Heart right ventricle (tissue), 16 donors: ENCODE measurements around the gene PAIP2. TPM values are rescaled to one million over a fixed set of nuclear protein-coding genes. Genes with fewer than 3 reads are reported as not detected.
A peak's percentile ranks its signal among the peaks of the same experiment; 100 is the strongest.

ENCODE experiments used
- ATAC-seq, 8 donors: fragments of 200-7000 bp; cut with Tn5 transposase; one replicate each; pipeline ENCODE4 v1.9.1; 2020; ENCODE audit warnings: mild to moderate bottlenecking in 8 of 8, moderate library complexity in 8 of 8, moderate number of reproducible peaks in 1 of 8
- DNase-seq, 2 donors: peaks; one replicate each; pipeline ENCODE4 v3.0.0-alpha.2; 2020
- H3K27ac ChIP-seq, 10 donors: fragments of 200-600 bp; sonication (generic) in 2 of 10; one replicate each; pipeline versions ENCODE4 v1.5.0 to v1.8.0; 2020 to 2022; ENCODE audit warnings: mild to moderate bottlenecking in 3 of 10
- H3K27me3 ChIP-seq, 7 donors: fragments of 200-600 bp; one replicate each; pipeline ENCODE4 v1.8.0; 2021 to 2022; ENCODE audit warnings: mild to moderate bottlenecking in 2 of 7
- H3K36me3 ChIP-seq, 9 donors: fragments of 200-600 bp; sonication (generic) in 1 of 9; one replicate each; pipeline versions ENCODE4 v1.5.0 to v1.8.0; 2020 to 2022; ENCODE audit warnings: mild to moderate bottlenecking in 2 of 9
- H3K4me1 ChIP-seq, 9 donors: fragments of 200-600 bp; sonication (generic) in 1 of 9; one replicate each; pipeline versions ENCODE4 v1.5.0 to v1.8.0; 2020 to 2022; ENCODE audit warnings: mild to moderate bottlenecking in 4 of 9
- H3K4me3 ChIP-seq, 10 donors: fragments of 200-600 bp; sonication (generic) in 2 of 10; one replicate each; pipeline versions ENCODE4 v1.5.0 to v1.8.0; 2020 to 2022; ENCODE audit warnings: mild to moderate bottlenecking in 7 of 10, moderate library complexity in 2 of 10
- H3K9me3 ChIP-seq, 11 donors: fragments of 200-600 bp in 10 of 11; sonication (generic) in 2 of 11; one replicate each; pipeline versions ENCODE4 v1.5.0 to v1.8.0; 2013 to 2022; ENCODE audit warnings: mild to moderate bottlenecking in 2 of 11, control low read depth in 1 of 11, moderate library complexity in 1 of 11
- CTCF ChIP-seq, 9 donors: fragments of 200-600 bp; sonication (generic) in 2 of 9; IDR thresholded peaks; one replicate each; pipeline versions ENCODE4 v1.5.0 to v1.8.0; 2021 to 2022; ENCODE audit warnings: antibody characterized with exemption in 9 of 9, mild to moderate bottlenecking in 5 of 9, moderate library complexity in 1 of 9
- whole genome bisulfite sequencing, 2 donors: extraction: QIAGEN DNeasy Blood & Tissue Kit; methylation state at CpG; one replicate each; pipeline ENCODE4 v1.1.7; 2013; ENCODE audit warnings: inconsistent platforms in 1 of 2; 5-methylcytosine and 5-hydroxymethylcytosine counted together
- intact Hi-C, 10 donors: fragments of 100-400 bp; cut with DNase I; formaldehyde crosslinking; loops; one replicate each; pipeline versions ENCODE4 v1.11.1 to v1.14.2; 2022
- polyA plus RNA-seq, 2 donors: library from polyadenylated mRNA; stranded (reverse); fragments of 200-250 nt; gene quantifications; one replicate each; pipeline ENCODE4 v1.2.3, GENCODE V29; 2013
- total RNA-seq, 10 donors: library from RNA; stranded (reverse); fragmentation: NEBNext Ultra II Directional in 3 of 10; extraction: Animal tissue kit (Norgen Biotek cat#: 25700) in 3 of 10; gene quantifications; one replicate each; pipeline versions ENCODE4 v1.2.1 to v1.2.4, GENCODE V29; 2021 to 2023
- donor health status: Arrhythmogenic right ventricular cardiomyopathy.
- donor health status: ischemic (EF 13 %, LVEDD 7.1; RV severe dilation, severe dysfunction).
- donor health status: healthy with polysubstance abuse.
- donor health status: DM: no; HTN: yes; CAD: no.
- donor health status: DM: no; HTN: no; CAD: no.
- donor health status: ischemic (EF 25% LVEDD 6.9; RV normal size, moderate dysfunction).
- donor health status: ischemic (EF 25% LVEDD 5.7; RV mildly dilated, moderate dysfunction).
- donor health status: healthy.
- donor health status: DM: yes; HTN: yes; CAD: no.
- donor health status: Ischemic cardiomyopathy.
- donor health status: ischemic (EF 35%, LVEDD 5.7; RV mildly dilated, moderate dysfunction).
- donor health status: nonischemic (EF 11% LVEDD 7.7; RV severe dilation, severe dysfunction).
- donor health status: DM: yes; HTN: yes; CAD: no.
- donor health status: PGD.
- donor health status: ischemic (EF 29% LVEDD 5.4; RV normal size, mild dysfunction).
- donor health status: nonischemic (EF 23%, LVEDD 6.1; RV moderate dilation, normal function).

Gene PAIP2
- total and polyA plus RNA-seq, 12 donors = 43.8 to 173 (median 137) TPM

GRCh38 chr5:139387611-139388197, 46.0 kb downstream of the PAIP2 start:
- WGBS, 2 donors = 61% methylated on average over 10 of the region's 10 CpGs
- intact Hi-C loops = no loop called here
- DNase-seq = no peak

GRCh38 chr5:139388198-139388821, 46.7 kb downstream of the PAIP2 start:
- peak overlapping the region in 6 of 10 donors; percentile 10 to 89 (median 32) for H3K27ac ChIP-seq
- H3K4me3 ChIP-seq = peak overlapping the region in 2 of 10 donors; percentile 1 to 8
- intact Hi-C loops = no loop called here
- H3K27me3 ChIP-seq = peaks cover 0 to 17% (median 0%) of the 10 kb centered on the region in 7 donors
- no peaks in the 10 kb centered on the region for H3K9me3 ChIP-seq
- 11 to 18% methylated on average over 8 of the region's 8 CpGs for WGBS, 2 donors
- peaks cover 3 to 76% (median 64%) of the 10 kb centered on the region in 9 donors for H3K4me1 ChIP-seq
- TF ChIP-seq CTCF (IDR thresholded peaks at IDR 0.05) = no peak
- ATAC-seq = peak in 7 of 8 donors; percentile 6 to 38 (median 20)
- no peak for DNase-seq
- H3K36me3 ChIP-seq = peaks cover 0 to 15% (median 0%) of the 10 kb centered on the region in 9 donors

More at GRCh38 chr5:139387611-139388197, 46.0 kb downstream of the PAIP2 start:
- no peaks in the 10 kb centered on the region for H3K9me3 ChIP-seq
- ATAC-seq = peak in 1 of 8 donors; percentile 1
- peaks cover 0 to 14% (median 0%) of the 10 kb centered on the region in 9 donors for H3K36me3 ChIP-seq
- H3K27ac ChIP-seq = peak overlapping the region in 6 of 10 donors; percentile 10 to 89 (median 32)
- H3K27me3 ChIP-seq = peaks cover 0 to 10% (median 0%) of the 10 kb centered on the region in 7 donors
- no peak for TF ChIP-seq CTCF (IDR thresholded peaks at IDR 0.05)
- H3K4me3 ChIP-seq = no peak overlapping the region
- peaks cover 3 to 70% (median 58%) of the 10 kb centered on the region in 9 donors for H3K4me1 ChIP-seq

GRCh38 chr5:139389701-139390638, 48.3 kb downstream of the PAIP2 start, which contains the start of gene MZB1:
MZB1 (minus strand) TSS chr5:139389913; CDS start chr5:139389856, 57 bp downstream.
- ATAC-seq (no peak), DNase-seq (no peak)
- H3K27me3 ChIP-seq = peaks cover 0 to 33% (median 0%) of the 10 kb centered on the region in 7 donors
- no peaks in the 10 kb centered on the region for H3K9me3 ChIP-seq
- no peak for TF ChIP-seq CTCF (IDR thresholded peaks at IDR 0.05)
- peaks cover 0 to 15% (median 0%) of the 10 kb centered on the region in 9 donors for H3K36me3 ChIP-seq
- peak within 1 kb of the TSS in 9 of 10 donors; percentile 27 to 97 (median 89) for H3K27ac ChIP-seq
- H3K4me1 ChIP-seq = peaks cover 3 to 78% (median 58%) of the 10 kb centered on the region in 9 donors
- WGBS, 2 donors = 69 to 71% methylated on average over 11 of the region's 11 CpGs
- H3K4me3 ChIP-seq = peak within 1 kb of the TSS in 1 of 10 donors; percentile 8
- intact Hi-C loops = loop anchor here in 2 of 10 donors (5.0 kb wide), 2 partner anchors 48 to 93 kb away; partner anchors contain the start of gene PAIP2 (in 1 of the 2)
